PFSK-1 (cell line): ENCODE results near the gene CCK.

ENCODE experiments used
- FOXP2 ChIP-seq: optimal IDR thresholded peaks from 2 replicates; pipeline ENCODE3; 2011; ENCODE audit warnings: borderline replicate concordance, control low read depth, inconsistent platforms; ENCODE audit not compliant: insufficient read depth; ENCODE audit errors: extremely low read length, extremely low read depth
- POLR2AphosphoS5 ChIP-seq: IDR thresholded peaks from 2 replicates; pipeline ENCODE4 v1.6.1; 2012; ENCODE audit warnings: low read depth, mild to moderate bottlenecking, control low read depth, low read length, moderate library complexity
- SIN3A ChIP-seq: IDR thresholded peaks from 2 replicates; pipeline ENCODE4 v1.6.1; 2012; ENCODE audit warnings: mild to moderate bottlenecking, low read length, moderate library complexity, borderline replicate concordance; ENCODE audit not compliant: insufficient read depth
- TAF1 ChIP-seq: IDR thresholded peaks from 2 replicates; pipeline ENCODE4 v1.6.1; 2012; ENCODE audit warnings: low read length, control low read depth, borderline replicate concordance; ENCODE audit not compliant: insufficient read depth
- TF ChIP-seq, protein P1 (sequence below), 2 experiments: IDR thresholded peaks; 2 replicates each; pipeline versions ENCODE4 v1.6.1 to v1.8.0; 2011 to 2012; ENCODE audit warnings: low read depth in 2 of 2, low read length in 2 of 2, control low read depth in 1 of 2, inconsistent platforms in 1 of 2, mild to moderate bottlenecking in 1 of 2, moderate library complexity in 1 of 2; ENCODE audit not compliant: insufficient read depth in 1 of 2

Gene CCK

DNA sequence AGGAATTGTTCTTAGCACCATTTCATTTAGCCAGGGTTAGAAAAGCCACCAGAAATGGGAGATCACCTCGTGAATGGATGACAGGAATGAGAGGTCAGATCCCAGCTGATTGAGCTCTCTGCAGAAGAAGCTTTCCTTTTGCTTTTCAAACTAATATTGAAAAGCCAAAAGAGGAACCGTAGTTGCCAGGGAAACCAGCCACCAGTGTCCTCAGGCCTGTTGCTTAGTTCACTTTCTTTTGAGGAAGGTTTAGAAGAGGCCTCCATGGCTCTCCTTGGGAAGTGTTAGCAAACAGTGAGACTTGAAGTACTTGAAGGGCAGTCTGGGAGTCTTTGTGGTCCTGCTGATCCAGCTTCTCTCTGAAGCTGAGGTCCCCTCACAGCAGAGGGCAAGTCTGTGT lies 7.4 kb upstream of the CCK start:
- TF ChIP-seq POLR2AphosphoS5 (no peak), FOXP2 (no peak), TAF1 (no peak), SIN3A (no peak)
- TF ChIP-seq, protein P1, sequence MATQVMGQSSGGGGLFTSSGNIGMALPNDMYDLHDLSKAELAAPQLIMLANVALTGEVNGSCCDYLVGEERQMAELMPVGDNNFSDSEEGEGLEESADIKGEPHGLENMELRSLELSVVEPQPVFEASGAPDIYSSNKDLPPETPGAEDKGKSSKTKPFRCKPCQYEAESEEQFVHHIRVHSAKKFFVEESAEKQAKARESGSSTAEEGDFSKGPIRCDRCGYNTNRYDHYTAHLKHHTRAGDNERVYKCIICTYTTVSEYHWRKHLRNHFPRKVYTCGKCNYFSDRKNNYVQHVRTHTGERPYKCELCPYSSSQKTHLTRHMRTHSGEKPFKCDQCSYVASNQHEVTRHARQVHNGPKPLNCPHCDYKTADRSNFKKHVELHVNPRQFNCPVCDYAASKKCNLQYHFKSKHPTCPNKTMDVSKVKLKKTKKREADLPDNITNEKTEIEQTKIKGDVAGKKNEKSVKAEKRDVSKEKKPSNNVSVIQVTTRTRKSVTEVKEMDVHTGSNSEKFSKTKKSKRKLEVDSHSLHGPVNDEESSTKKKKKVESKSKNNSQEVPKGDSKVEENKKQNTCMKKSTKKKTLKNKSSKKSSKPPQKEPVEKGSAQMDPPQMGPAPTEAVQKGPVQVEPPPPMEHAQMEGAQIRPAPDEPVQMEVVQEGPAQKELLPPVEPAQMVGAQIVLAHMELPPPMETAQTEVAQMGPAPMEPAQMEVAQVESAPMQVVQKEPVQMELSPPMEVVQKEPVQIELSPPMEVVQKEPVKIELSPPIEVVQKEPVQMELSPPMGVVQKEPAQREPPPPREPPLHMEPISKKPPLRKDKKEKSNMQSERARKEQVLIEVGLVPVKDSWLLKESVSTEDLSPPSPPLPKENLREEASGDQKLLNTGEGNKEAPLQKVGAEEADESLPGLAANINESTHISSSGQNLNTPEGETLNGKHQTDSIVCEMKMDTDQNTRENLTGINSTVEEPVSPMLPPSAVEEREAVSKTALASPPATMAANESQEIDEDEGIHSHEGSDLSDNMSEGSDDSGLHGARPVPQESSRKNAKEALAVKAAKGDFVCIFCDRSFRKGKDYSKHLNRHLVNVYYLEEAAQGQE (IDR thresholded peaks at IDR 0.05; ENCODE audit: insufficient read depth in 1 of 2, low read depth in 2 of 2, low read length in 2 of 2) = no peak

DNA sequence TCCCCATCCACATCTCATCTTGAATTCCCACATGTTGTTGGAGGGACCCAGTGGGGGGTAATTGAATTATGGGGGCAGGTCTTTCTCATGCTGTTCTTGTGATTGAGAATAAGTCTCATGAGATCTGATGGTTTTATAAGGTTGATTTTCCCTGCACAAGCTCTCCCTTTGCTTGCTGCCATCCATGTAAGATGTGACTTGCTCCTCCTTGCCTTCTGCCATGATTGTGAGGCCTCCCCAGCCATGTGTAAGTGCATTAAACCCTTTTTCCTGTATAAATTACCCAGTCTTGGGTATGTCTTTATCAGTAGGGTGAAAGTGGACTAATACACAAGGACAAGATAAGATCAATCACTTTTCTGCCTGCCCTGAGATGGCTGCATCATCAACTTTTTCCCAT lies 5.8 kb upstream of the CCK start:
- TF ChIP-seq POLR2AphosphoS5 = no peak
- TF ChIP-seq FOXP2 = no peak
- no peak for TF ChIP-seq SIN3A
- TF ChIP-seq TAF1 = no peak
- TF ChIP-seq, protein P1 (IDR thresholded peaks at IDR 0.05; ENCODE audit: insufficient read depth in 1 of 2, low read depth in 2 of 2, low read length in 2 of 2) = no peak

DNA sequence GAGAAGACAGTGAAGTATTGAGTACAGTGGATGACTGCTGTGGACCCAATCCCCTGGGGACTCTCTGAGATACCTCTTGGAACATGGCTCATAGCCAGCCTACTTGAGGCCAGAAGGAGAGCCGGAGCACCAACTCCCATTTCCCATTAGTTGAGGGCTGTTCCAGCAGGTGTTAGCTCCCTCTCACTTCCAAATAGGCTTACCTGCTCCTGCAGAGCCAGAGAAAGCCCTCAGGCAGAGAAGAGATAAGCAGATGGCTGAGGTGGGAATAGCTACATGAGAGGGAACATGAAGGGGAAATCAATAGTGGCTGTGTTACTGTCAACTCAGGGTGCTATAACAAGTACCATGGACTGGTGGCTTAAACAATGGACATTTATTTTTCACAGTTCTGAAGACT lies 4.6 kb upstream of the CCK start:
- TF ChIP-seq FOXP2 = no peak
- no peak for TF ChIP-seq SIN3A
- TF ChIP-seq, protein P1 (IDR thresholded peaks at IDR 0.05; ENCODE audit: insufficient read depth in 1 of 2, low read depth in 2 of 2, low read length in 2 of 2) = no peak
- no peak for TF ChIP-seq POLR2AphosphoS5
- TF ChIP-seq TAF1 = no peak

DNA sequence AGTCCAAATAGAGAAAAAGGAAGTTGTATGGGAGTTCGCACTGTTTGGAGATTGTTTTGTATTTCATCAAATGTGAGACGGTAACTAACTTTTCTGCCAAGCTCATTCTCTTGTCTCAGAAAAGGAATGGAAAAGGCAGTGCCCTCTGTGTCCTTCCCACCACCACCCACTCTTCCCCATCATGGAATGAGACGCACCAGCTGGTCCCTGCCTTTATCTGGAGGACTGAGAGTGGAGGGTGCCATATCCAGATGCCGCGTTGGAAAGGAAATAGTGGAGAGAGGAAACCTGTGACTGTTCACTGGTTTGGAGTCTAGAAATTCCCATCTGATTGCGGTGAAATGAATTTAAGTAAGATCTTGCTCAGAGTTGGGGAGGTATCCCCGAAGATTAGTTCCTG lies 3.7 kb upstream of the CCK start:
- TF ChIP-seq POLR2AphosphoS5 (no peak), FOXP2 (no peak), SIN3A (no peak), TAF1 (no peak)
- TF ChIP-seq, protein P1 (IDR thresholded peaks at IDR 0.05; ENCODE audit: insufficient read depth in 1 of 2, low read depth in 2 of 2, low read length in 2 of 2) = no peak

DNA sequence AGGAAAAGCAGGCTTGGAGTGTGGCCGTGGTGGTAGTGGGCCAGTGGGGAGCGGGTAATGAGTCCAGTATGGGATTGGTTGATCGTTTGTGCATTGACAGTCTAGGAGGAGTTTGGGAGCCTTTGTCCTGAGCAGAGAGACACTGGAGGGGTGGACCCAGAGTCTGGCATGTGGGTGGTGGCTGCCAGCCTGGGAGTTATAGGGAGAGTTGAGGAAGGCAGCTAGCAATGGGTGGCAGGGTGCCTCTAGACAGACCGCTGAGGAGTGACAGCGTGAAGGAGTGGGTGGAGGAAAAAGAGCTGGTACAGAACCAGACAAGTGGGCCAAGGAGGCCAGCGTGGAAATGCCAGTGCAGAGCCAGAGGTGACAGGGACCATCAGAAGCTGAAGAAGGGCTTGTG lies 1.9 kb upstream of the CCK start:
- no peak for TF ChIP-seq POLR2AphosphoS5
- TF ChIP-seq, protein P1 (IDR thresholded peaks at IDR 0.05; ENCODE audit: insufficient read depth in 1 of 2, low read depth in 2 of 2, low read length in 2 of 2) = no peak
- TF ChIP-seq SIN3A = no peak
- TF ChIP-seq FOXP2 = no peak
- no peak for TF ChIP-seq TAF1
